HG03575 (cell line): ENCODE measurements around the gene LGALSL.

ENCODE experiments used
- ATAC-seq: cut with Tn5 transposase; IDR thresholded peaks from one replicate; pipeline ENCODE4 v1.9.1; 2021; ENCODE audit not compliant: unreplicated experiment, insufficient number of reproducible peaks, low FRiP score; ENCODE audit errors: extremely low read depth

LGALSL gene

DNA sequence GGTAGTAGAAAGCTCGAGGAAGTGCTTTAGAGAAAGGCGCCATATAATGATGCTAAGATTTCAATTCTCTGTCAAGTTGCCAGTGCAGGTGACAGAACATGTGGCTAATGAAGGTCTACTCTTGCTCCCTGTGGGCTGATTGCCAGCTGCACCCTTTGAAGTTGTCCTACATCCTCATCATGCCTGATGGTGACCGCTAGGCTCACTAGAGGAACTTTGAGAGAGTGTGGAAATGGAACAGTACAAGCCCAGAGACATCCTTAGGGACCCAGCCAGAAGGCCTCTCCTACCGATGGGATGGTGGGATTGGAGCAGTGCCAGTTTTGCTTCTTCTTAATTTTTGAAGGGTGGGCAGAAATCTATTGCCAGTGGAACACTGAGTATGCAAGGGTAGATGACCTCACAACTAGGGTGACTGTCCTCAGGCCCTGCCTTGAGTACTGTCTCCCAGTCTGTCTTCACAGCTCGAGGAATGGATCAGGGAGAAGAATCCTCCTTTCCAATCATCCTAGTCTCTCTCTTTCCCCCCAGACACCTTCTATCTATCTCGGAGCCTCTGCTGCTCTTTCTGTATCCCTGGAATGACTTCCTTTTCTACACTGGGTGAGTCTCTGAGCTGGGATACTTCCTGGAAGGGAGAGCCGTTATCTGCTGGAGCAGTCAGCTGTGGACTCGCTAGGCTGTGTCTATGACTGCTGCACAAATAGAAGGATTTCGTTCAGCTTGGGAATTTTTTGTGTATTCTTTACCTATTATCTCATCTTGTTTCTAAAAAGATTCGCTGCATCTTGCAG, 33.5 kb downstream of the LGALSL start:
- ATAC-seq: no peak

DNA sequence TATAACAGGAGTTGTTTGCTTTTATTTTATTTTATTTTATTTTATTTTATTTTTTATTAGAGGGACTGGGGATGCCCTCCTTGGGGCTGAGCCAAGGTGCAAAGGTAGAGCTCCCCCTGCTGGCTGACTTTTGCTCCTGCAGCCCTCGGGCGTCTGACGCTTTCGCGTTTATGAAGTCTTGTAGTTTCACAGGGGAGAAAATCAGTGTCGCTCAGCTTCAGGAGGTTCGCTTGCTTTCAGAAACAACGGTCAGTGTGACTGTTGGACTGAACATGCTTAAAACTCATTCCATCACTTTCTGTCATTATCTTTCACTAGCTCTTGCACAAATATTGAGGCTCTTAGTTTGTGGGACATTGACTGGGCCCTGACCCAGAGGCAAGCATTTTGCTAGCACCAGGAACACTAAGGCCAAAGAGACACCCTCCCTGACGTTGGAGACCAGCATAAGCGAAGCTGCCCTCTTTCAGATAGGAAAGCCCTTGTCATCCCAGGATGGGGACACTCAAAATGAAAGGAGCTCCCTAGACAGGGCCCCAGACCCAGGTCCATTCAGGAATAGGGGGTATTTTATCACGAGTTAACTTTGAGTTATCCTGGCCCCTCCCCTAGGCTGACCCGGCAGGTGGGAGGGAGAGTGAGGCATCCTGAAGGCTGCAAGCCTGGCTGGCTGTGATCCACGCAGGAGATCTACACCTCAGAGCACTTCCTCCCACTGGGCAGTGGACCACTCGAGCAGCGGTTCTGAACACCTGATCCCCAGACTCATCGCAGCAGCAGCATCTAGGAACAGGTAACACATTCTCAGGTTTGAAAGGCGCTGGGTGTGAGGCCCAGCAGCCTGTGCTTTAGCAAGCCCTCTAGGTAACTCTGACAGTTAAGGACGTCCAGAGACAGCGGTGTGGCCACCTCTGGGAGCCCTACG, 34.4 kb downstream of the LGALSL start:
- no peak for ATAC-seq

DNA sequence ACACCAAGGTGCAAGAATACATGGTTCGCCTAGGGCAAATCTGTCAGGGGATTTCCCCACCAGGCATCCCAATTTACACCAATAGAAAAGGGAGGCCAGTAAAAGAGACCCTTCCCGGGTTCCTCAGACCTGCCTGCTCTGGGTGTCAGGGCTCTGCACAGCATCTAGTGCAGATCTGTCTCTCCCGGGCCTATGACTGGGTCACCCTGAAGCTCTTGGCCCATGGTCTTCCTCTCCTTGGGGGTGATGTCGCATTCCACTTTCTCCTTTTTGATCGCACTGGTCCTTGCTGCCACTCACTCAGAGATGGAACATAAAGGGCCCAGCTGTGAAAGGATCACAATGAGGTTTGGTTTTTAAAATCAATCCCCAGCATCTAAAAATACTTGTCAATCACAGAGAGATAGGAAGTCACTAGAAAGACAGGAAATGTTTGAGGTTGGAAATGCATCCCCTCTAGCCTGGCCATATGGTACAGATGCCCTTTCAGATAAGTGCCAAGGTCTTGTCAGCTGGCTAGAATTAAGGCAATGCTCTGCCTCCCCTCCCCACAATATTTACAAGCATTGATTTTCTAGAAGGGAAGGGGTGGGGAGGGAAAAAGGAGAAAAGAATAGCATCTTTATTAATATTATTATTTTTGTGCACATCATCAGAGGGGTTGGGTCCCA, 35.3 kb downstream of the LGALSL start:
- ATAC-seq: no peak

DNA sequence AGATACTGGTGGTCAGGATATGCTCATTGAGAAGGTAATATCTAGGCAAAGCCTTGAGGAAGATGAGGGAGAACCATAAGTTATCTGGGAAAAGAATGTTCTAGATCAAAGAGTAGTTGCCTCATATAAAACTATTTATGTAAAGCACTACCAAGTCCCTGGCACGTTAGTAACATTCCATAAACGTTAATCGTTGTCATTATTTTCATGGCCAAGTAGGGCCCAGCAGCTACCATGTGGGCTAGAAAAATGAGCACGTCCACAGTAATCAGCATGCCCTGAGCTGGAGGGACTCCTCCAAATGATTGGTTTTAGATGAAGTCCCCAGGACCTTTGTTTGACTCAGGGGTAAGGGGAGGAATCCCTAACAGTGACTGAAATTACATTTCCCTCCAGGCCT, 37.5 kb downstream of the LGALSL start:
- ATAC-seq: no peak

DNA sequence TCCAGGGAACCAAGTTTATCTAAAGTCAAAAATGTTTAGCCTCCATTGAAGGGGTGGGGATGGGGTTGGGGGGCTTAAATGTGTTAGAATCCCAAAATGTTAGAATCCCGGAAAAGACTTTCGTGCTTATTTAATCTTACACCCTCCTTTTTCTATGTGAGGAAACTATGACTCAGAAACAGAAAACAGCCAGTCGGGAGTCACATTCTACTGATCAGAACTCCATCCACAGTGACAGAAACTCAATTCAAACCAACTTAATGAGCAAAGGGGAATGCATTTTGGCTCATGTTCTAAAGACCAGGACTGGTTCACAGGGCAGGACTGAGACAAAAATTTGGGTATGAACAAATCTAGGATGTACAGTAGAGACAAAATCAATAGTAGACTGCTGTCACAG, 38.3 kb downstream of the LGALSL start:
- no peak for ATAC-seq

DNA sequence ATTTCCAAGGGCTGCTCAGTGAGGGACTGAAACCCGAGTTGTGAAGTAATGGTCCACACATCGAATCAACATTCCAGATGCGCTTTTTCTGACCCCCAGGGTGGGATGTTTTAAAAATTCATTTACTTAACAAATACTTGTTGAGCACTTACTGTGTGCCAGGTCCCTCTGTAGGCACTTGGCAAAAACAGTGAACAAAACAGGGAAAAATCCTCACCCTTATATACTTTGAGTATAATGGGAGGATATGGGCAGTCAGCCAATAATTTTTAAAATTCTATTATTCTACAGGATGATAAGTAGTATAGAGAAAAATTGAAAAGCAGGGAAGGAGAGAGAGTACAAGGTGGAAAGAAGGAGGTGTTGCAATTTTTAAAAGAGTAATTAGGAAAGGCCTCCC, 38.9 kb downstream of the LGALSL start:
- ATAC-seq: no peak

DNA sequence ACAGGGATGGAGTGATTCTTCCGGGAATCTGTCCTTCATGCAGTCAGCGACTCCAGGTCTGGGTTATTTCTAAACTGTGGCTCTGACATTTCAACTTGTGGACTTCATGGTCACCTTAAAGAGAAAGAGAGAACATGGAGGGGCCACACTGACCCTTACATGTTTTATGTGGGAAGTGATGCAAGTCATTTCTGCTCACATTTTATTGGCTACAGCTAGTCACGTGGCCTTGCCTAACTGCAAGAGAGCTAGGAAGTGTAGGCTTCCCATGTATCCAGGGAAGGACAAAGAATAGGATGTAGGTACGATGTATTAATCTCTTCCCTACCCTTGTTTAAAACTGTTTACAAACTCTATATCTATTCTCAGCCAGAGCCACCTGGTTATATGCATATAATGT, 39.8 kb downstream of the LGALSL start:
- no peak for ATAC-seq

DNA sequence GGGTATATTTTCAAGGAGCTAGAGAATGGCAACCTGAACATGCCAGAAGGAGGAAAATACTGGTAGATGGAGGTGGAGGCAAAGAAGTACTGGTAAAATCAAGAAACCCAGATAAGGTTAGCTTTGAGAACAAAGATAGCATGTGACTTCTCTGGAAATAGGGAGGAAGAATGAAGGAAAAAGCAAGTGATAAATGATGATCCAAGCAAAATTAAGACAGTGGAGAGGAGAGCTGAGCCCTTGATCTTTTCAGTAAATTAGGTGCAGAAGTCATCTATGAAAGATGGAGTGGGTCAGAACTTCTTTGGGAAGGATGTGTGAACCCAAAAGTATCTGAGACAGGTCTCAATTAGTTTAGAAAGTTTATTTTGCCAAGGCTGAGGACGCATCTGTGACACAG, 44.5 kb downstream of the LGALSL start:
- no peak for ATAC-seq

DNA sequence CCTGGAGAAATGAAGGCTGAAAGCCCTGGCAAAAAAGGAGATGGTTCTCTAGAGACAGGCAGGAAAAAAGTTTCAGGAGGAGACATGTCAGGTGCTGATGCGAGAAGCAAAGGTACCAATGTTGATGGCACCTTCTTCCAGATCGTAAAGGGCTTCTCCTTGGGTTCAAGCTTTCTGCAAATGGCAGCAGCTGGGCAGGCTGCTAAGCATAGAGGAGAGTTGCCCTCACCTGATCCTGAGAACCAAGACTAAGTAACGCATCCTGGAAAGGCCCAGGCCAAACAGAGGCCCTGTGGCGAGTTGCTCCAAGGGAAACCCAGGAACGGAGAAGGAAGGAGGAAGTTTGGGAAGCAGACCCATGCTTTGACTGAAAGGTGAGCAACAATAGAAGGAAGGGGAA, 46.6 kb downstream of the LGALSL start:
- no peak for ATAC-seq

DNA sequence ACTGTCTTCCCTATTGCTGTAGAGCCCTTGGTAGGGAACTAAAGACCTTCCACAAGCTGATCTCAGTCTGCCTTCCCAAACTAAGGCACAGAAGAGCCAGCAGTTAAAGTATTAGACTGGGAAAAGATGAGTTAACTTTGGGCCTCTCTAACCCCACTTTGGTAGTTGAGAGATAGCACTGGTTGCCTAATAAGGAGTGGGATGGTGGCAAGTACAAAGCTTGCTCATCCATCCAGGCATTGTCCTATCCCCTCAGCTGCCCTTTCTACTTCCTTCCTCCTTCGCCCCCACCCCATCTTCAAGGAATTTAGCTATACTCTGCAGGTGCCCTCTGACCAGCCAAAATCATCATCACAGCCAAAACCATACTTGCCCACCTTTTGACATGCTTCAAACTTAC, 48.0 kb downstream of the LGALSL start:
- ATAC-seq: no peak

DNA sequence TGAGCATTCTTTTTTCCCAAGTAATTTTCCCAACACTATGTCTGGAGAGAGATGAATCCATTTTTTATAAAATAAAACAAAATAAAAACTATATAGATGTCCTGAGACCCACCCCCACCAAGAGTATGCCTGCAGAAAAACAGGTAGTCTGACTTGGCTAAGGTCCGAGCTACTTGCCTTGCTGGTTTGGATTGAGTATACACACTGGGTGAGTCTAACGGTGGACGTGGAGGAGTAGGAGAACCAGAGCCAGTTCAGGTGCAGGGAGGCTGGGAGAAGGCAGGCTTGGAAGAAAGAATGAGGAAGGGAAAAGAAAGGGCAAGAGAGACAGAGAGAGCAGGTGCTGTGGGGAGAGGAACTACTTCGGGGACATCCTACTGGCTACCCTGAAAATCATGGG, 48.9 kb downstream of the LGALSL start:
- ATAC-seq: no peak

DNA sequence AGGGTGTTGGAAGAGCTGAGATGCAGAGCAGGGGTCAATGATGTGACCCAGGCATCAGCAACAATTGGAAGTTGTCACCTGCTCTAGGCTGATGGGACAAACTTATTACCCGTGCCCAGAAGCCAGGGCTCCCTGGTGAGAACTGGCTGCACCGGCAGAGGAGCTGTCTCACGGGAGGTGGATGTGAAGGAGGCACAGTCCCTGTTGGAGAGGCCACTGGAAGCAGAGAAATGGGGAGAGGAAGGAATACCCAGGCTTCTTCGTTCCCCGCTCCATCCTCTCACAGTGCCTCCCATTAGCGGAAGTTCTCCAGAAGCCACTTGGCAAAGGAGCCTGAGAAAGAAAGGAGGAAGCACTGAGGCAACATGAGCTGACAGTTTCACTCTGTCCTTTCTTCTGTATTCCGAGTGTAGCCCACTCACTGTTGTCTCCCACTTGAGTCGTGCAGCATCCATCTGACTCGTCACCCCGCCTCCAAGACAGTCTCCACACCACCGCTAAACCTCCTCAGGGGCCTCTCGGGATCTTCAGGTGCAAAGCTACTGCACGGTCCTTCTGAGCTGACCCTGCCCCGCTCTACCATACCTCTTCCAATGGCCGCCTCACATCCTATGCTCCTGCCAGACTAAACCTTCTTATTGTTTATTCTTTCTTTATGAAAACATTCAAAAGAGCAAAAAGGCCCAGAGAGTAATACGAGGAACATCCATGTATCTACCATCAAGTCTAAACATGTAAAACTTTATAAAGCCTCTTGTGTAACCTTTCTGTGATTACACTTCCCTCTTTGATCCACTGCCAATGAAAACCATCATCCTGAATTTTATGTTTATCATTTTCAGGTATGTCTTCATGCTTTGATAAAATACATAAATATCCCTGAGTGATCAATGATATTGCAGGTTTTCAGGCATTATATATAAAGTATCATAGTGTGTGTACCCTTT, 51.1 kb downstream of the LGALSL start:
- no peak for ATAC-seq

DNA sequence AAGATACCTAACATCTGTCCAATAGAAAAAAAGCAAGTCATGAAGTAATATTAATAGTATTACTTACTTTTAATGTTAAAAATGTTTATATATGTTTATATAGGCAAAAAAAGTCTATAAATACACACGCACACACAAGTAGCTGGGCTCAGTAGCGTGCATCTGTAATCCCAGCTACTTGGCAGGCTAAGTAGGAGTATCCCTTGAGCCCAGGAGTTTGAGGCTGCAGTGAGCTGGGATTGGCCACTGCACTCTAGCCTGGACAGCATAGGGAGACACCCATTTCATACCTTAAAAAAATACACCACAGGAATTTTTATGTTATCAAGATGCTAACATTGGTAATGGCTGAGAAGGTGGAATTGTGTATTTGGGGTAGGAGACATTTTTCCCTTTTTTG, 52.7 kb downstream of the LGALSL start:
- no peak for ATAC-seq
